HEK293 (cell line): ENCODE data around the gene PDCL2.

Source experiments
- CTCF ChIA-PET: fragments of 350-600 bp; formaldehyde crosslinking; extraction: SDS; loops from one replicate; lab custom pipeline; 2021; ENCODE audit warnings: antibody characterized with exemption; lab: Yijun Ruan, JAX
- POLR2A ChIA-PET: fragments of 300-600 bp; formaldehyde crosslinking; extraction: SDS; loops from one replicate; lab custom pipeline; 2020; ENCODE audit warnings: antibody characterized with exemption, inconsistent platforms; lab: Yijun Ruan, JAX
- H3K27ac ChIP-seq: fragments of 200-500 bp; sonication (Bioruptor generic); 2 replicates; pipeline ENCODE4 v1.5.1; 2014; ENCODE audit warnings: low read depth, low read length, control low read depth, inconsistent platforms; ENCODE audit errors: extremely low read depth
- H3K36me3 ChIP-seq, 2 experiments: fragments of 200-500 bp in 1 of 2; sonication (Bioruptor generic) in 1 of 2; 1 replicate in 1 of 2; 2 replicates in 1 of 2; pipeline ENCODE4 v1.5.1; 2014 to 2017; ENCODE audit warnings: inconsistent platforms in 2 of 2, low read length in 2 of 2; ENCODE audit not compliant: control insufficient read depth in 2 of 2, insufficient read depth in 1 of 2
- H3K4me1 ChIP-seq: fragments of 200-500 bp; sonication (Bioruptor generic); 2 replicates; pipeline ENCODE4 v1.5.1; 2014; ENCODE audit warnings: mild to moderate bottlenecking, low read length, inconsistent platforms; ENCODE audit not compliant: control insufficient read depth, insufficient read depth
- H3K4me3 ChIP-seq: 2 replicates; pipeline ENCODE4 v1.5.1; 2011; ENCODE audit warnings: low read depth, mild to moderate bottlenecking, control low read depth, low read length, moderate library complexity
- H3K9me3 ChIP-seq: fragments of 200-500 bp; sonication (Bioruptor generic); 2 replicates; pipeline ENCODE4 v1.5.1; 2014; ENCODE audit warnings: low read depth, low read length, inconsistent platforms; ENCODE audit not compliant: control insufficient read depth, insufficient read depth
- AEBP2 ChIP-seq: fragments of 450-650 bp; formaldehyde crosslinking; IDR thresholded peaks from 2 replicates; pipeline ENCODE4 v1.5.1; 2016; ENCODE audit warnings: missing biosample characterization, missing genetic modification characterization, borderline replicate concordance
- HOXC10 ChIP-seq: sonication (generic); formaldehyde crosslinking; IDR thresholded peaks from 2 replicates; pipeline ENCODE4 v1.8.1; 2023; ENCODE audit warnings: mild to moderate bottlenecking, missing genetic modification reagents
- OSR2 ChIP-seq: fragments of 450-650 bp; formaldehyde crosslinking; IDR thresholded peaks from 2 replicates; pipeline ENCODE4 v1.5.1; 2016; ENCODE audit warnings: missing biosample characterization, missing genetic modification characterization
- OVOL3 ChIP-seq: fragments of 450-650 bp; formaldehyde crosslinking; IDR thresholded peaks from 2 replicates; pipeline ENCODE4 v1.5.1; 2016; ENCODE audit warnings: missing biosample characterization, missing genetic modification characterization
- WT1 ChIP-seq: fragments of 450-650 bp; formaldehyde crosslinking; IDR thresholded peaks from 2 replicates; pipeline ENCODE4 v1.5.1; 2016; ENCODE audit warnings: missing biosample characterization, missing genetic modification characterization
- ZNF112 ChIP-seq: fragments of 450-650 bp; formaldehyde crosslinking; IDR thresholded peaks from 2 replicates; pipeline ENCODE4 v1.5.0; 2017; ENCODE audit warnings: missing biosample characterization, missing genetic modification characterization
- ZNF121 ChIP-seq: fragments of 450-650 bp; formaldehyde crosslinking; IDR thresholded peaks from 2 replicates; pipeline ENCODE4 v1.5.1; 2016; ENCODE audit warnings: missing biosample characterization, missing genetic modification characterization
- ZNF19 ChIP-seq: fragments of 450-650 bp; formaldehyde crosslinking; IDR thresholded peaks from 2 replicates; pipeline ENCODE4; 2016; ENCODE audit warnings: missing biosample characterization, missing genetic modification characterization, low read depth
- ZNF214 ChIP-seq: fragments of 450-650 bp; formaldehyde crosslinking; IDR thresholded peaks from 2 replicates; pipeline ENCODE4 v1.5.1; 2017; ENCODE audit warnings: missing biosample characterization, mild to moderate bottlenecking, missing genetic modification characterization, borderline replicate concordance
- ZNF324 ChIP-seq: fragments of 450-650 bp; formaldehyde crosslinking; IDR thresholded peaks from 2 replicates; pipeline ENCODE4 v1.5.1; 2016; ENCODE audit warnings: missing biosample characterization, missing genetic modification characterization
- ZNF404 ChIP-seq: fragments of 450-650 bp; formaldehyde crosslinking; IDR thresholded peaks from 2 replicates; pipeline ENCODE4 v1.5.1; 2017; ENCODE audit warnings: missing biosample characterization, missing genetic modification characterization
- ZNF423 ChIP-seq: fragments of 450-650 bp; formaldehyde crosslinking; IDR thresholded peaks from 2 replicates; pipeline ENCODE4 v1.5.1; 2016; ENCODE audit warnings: missing biosample characterization, missing genetic modification characterization
- ZNF473 ChIP-seq: fragments of 450-650 bp; formaldehyde crosslinking; IDR thresholded peaks from 2 replicates; pipeline ENCODE4 v1.5.1; 2017; ENCODE audit warnings: missing biosample characterization, missing genetic modification characterization
- ZNF600 ChIP-seq: fragments of 450-650 bp; formaldehyde crosslinking; IDR thresholded peaks from 2 replicates; pipeline ENCODE4 v1.5.1; 2016; ENCODE audit warnings: missing biosample characterization, missing genetic modification characterization
- ZNF654 ChIP-seq: fragments of 450-650 bp; formaldehyde crosslinking; IDR thresholded peaks from 2 replicates; pipeline ENCODE4 v1.5.1; 2016; ENCODE audit warnings: low read depth, missing biosample characterization, missing genetic modification characterization
- ZNF776 ChIP-seq: fragments of 450-650 bp; formaldehyde crosslinking; IDR thresholded peaks from 2 replicates; pipeline ENCODE4 v1.5.0; 2017; ENCODE audit warnings: missing biosample characterization, missing genetic modification characterization, borderline replicate concordance
- ZNF777 ChIP-seq: fragments of 450-650 bp; formaldehyde crosslinking; IDR thresholded peaks from 2 replicates; pipeline ENCODE4 v1.5.1; 2017; ENCODE audit warnings: missing biosample characterization, missing genetic modification characterization, borderline replicate concordance
- ZSCAN30 ChIP-seq: fragments of 450-650 bp; IDR thresholded peaks from 2 replicates; pipeline ENCODE4 v1.5.1; 2018; ENCODE audit warnings: missing biosample characterization, mild to moderate bottlenecking, missing genetic modification characterization, moderate library complexity
- TF ChIP-seq, protein P1 (sequence below): fragments of 450-650 bp; formaldehyde crosslinking; IDR thresholded peaks from 2 replicates; pipeline ENCODE4 v1.5.0; 2017; ENCODE audit warnings: missing biosample characterization, missing genetic modification characterization, borderline replicate concordance

PDCL2 gene

GRCh38 chr4:55530167-55530566 lies 61.9 kb downstream of the PDCL2 start:
- Histone ChIP-seq H3K36me3 (no peaks in the 10 kb centered on the region), H3K9me3 (no peaks in the 10 kb centered on the region), H3K27ac (no peak overlapping the region), H3K4me1 (no peaks in the 10 kb centered on the region), H3K4me3 (no peak overlapping the region)
- CTCF ChIA-PET = interaction anchor here (0.6 kb wide), 1 partner anchor 1308 kb away, joined by 3 read pairs; no protein-coding TSS in a partner anchor
- TF ChIP-seq ZNF423 (tag by site-specific recombination) (no peak), ZNF777 (tag by site-specific recombination) (no peak), ZNF324 (no peak), WT1 (tag by site-specific recombination) (no peak), ZNF112 (tag by site-specific recombination) (no peak), ZNF473 (tag by site-specific recombination) (no peak), OVOL3 (tag by site-specific recombination) (no peak), OSR2 (tag by site-specific recombination) (no peak), AEBP2 (tag by site-specific recombination) (no peak)
- POLR2A ChIA-PET = interaction anchor here (1.0 kb wide), 1 partner anchor 16 kb away, joined by 5 read pairs; no protein-coding TSS in a partner anchor

DNA sequence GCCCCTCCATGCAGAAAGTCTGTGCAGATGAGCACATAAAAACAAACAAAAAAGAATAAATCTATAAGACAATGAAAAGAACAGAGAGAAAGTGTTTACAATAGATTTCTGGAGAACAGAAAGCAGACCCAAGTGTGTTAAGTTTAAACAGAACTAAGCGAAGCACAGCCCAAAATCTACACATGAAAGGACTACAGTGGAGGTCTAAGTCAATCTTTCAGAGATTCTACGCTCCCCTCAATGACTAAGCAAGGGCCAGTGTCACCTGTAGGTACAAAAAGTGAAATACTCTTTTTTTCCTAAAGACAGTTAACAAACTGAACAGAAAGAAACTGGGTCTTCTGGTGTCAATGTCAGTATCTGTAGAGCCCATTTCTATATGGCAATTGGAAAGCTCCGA lies 63.6 kb downstream of the PDCL2 start:
- Histone ChIP-seq H3K4me3 (no peak overlapping the region), H3K36me3 (no peaks in the 10 kb centered on the region), H3K4me1 (no peaks in the 10 kb centered on the region), H3K9me3 (no peaks in the 10 kb centered on the region), H3K27ac (no peak overlapping the region)
- CTCF ChIA-PET = interaction anchor here (0.6 kb wide), 1 partner anchor 86 kb away, joined by 4 read pairs; no protein-coding TSS in a partner anchor
- POLR2A ChIA-PET = no interaction called here
- TF ChIP-seq ZNF214 (tag by site-specific recombination) (no peak), ZSCAN30 (tag by site-specific recombination) (no peak), ZNF600 (no peak), ZNF19 (tag by site-specific recombination) (no peak), HOXC10 (CRISPR knock-in tag) (no peak), ZNF776 (tag by site-specific recombination) (no peak), ZNF654 (tag by site-specific recombination) (no peak), ZNF112 (tag by site-specific recombination) (no peak), ZNF121 (tag by site-specific recombination) (no peak), ZNF404 (no peak)
- TF ChIP-seq, protein P1, sequence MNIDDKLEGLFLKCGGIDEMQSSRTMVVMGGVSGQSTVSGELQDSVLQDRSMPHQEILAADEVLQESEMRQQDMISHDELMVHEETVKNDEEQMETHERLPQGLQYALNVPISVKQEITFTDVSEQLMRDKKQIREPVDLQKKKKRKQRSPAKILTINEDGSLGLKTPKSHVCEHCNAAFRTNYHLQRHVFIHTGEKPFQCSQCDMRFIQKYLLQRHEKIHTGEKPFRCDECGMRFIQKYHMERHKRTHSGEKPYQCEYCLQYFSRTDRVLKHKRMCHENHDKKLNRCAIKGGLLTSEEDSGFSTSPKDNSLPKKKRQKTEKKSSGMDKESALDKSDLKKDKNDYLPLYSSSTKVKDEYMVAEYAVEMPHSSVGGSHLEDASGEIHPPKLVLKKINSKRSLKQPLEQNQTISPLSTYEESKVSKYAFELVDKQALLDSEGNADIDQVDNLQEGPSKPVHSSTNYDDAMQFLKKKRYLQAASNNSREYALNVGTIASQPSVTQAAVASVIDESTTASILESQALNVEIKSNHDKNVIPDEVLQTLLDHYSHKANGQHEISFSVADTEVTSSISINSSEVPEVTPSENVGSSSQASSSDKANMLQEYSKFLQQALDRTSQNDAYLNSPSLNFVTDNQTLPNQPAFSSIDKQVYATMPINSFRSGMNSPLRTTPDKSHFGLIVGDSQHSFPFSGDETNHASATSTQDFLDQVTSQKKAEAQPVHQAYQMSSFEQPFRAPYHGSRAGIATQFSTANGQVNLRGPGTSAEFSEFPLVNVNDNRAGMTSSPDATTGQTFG (tag by site-specific recombination) = no peak
